ENCODE measurements around the gene ERH. TPM values are rescaled to one million over a fixed set of nuclear protein-coding genes. Genes with fewer than 3 reads are reported as not detected.

The ERH gene
- total and polyA plus RNA-seq, 10 of the 15 experiments (the other 5 are each of a cell fraction or from before 2014, with no cell fraction given) = 255 to 852 (median 382) TPM

DNA sequence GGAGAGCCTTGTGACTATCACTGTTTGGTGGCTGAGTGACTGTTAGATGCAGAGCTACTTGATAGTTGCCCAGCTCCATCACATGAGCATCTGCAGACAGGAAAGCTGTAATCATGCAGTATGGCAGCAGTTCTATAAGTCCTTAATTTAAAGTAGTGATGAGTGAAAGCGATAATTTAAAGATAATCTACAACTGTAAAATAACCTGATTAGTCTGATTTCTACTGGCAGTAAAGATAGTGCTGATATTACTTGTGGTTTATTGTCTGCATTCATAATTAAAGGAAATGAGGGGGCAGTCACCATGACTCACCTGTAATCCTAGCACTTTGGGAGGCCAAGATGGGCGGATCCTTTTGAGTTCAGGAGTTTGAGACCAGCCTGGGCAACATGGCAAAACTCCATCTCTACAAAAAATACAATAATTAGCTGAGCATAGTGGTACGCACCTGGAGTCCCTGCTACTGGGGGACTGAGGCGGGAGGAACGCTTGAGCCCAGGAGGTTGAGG lies 45.3 kb upstream of the ERH start:
- H3K27me3 ChIP-seq (replicated peaks in 1 of 2; ENCODE audit: control insufficient read depth in 2 of 2, insufficient read depth in 2 of 2, low read length in 1 of 2) = no peaks in the 10 kb centered on the region
- no peak overlapping the region for H2AFZ ChIP-seq (ENCODE audit: control insufficient read depth, low read depth, low read length)
- ATAC-seq = no peak
- FAIRE-seq = no peak
- H3K4me1 ChIP-seq (ENCODE audit: control insufficient read depth, insufficient read depth, low read length) = peaks cover 4% of the 10 kb centered on the region; the same call in 1 of the 2 replicates
- intact Hi-C loops (cut with micrococcal nuclease; ENCODE audit: unreplicated experiment) (loop anchor here (2.0 kb wide), 1 partner anchor 43 kb away; no protein-coding TSS in a partner anchor), in situ Hi-C loops (cut with MboI) (no loop called here)
- no peak overlapping the region for H3K4me3 ChIP-seq
- ChIA-PET RAD21 (ENCODE audit: unreplicated experiment) (interaction anchor here (1.7 to 3.1 kb wide), 4 partner anchors 16 to 137 kb away, joined by 4 to 18 read pairs (median 8); partner anchors contain the start of genes ERH and SLC39A9), POLR2A (interaction anchor here (0.6 to 2.9 kb wide), 3 partner anchors 19 to 52 kb away, joined by 3 to 22 read pairs (median 3); partner anchors contain the start of genes ERH and SLC39A9), SMC1A (ENCODE audit: uncharacterized antibody, unreplicated experiment) (interaction anchor here (0.7 to 3.6 kb wide), 8 partner anchors 14 to 184 kb away, joined by 3 to 22 read pairs (median 8); partner anchors contain the start of genes ERH and SLC39A9), CTCF (interaction anchor here (1.1 to 2.3 kb wide), 4 partner anchors 16 to 314 kb away, joined by 3 to 15 read pairs (median 4); no protein-coding TSS in a partner anchor)
- WGBS (ENCODE audit: insufficient coverage, insufficient replicate concordance, low lambda C conversion rate, missing lambda C conversion rate) = 97% methylated on average over 5 of the region's 5 CpGs
- H3K9ac ChIP-seq (ENCODE audit: control insufficient read depth, insufficient read depth, low read length) = no peak overlapping the region
- H3K4me2 ChIP-seq (ENCODE audit: control insufficient read depth, insufficient read depth) = no peak overlapping the region
- BruUV-seq (replicated peaks) = no TSS peak
- no peak for DNase-seq (ENCODE audit: low read depth, low spot score)
- no peaks in the 10 kb centered on the region; the same call in none of the 2 replicates for H3K79me2 ChIP-seq (ENCODE audit: control insufficient read depth, insufficient read depth, low read length)
- H3K27ac ChIP-seq (ENCODE audit: control insufficient read depth, insufficient read depth) = no peak overlapping the region
- H4K20me1 ChIP-seq (ENCODE audit: control insufficient read depth, insufficient read depth) = no peaks in the 10 kb centered on the region
- H3K36me3 ChIP-seq (ENCODE audit: control insufficient read depth in 2 of 2, insufficient read depth in 2 of 2, low read length in 1 of 2) = peaks cover 2 to 14% of the 10 kb centered on the region in 2 experiments
- H3K9me3 ChIP-seq (replicated peaks; ENCODE audit: control insufficient read depth, insufficient read depth, low read length) = no peaks in the 10 kb centered on the region
- TF ChIP-seq SKIL (IDR thresholded peaks at IDR 0.05; ENCODE audit: low read depth, poor library complexity, severe bottlenecking) (no peak), NR2C2 (IDR thresholded peaks at IDR 0.05; ENCODE audit: borderline replicate concordance, control insufficient read depth, insufficient read length, low read depth) (no peak), NFXL1 (IDR thresholded peaks at IDR 0.05; ENCODE audit: borderline replicate concordance) (no peak), KLF5 (IDR thresholded peaks at IDR 0.05; ENCODE audit: partially characterized antibody) (no peak), TCF7 (IDR thresholded peaks at IDR 0.05; ENCODE audit: borderline replicate concordance) (no peak), SIN3A (IDR thresholded peaks at IDR 0.05; ENCODE audit: low read depth, low read length) (no peak), LARP7 (IDR thresholded peaks at IDR 0.05) (no peak), IKZF2 (IDR thresholded peaks at IDR 0.05) (no peak), MEF2A (IDR thresholded peaks at IDR 0.05; ENCODE audit: insufficient read depth, low read depth, low read length) (no peak)
- TF ChIP-seq, protein P1, sequence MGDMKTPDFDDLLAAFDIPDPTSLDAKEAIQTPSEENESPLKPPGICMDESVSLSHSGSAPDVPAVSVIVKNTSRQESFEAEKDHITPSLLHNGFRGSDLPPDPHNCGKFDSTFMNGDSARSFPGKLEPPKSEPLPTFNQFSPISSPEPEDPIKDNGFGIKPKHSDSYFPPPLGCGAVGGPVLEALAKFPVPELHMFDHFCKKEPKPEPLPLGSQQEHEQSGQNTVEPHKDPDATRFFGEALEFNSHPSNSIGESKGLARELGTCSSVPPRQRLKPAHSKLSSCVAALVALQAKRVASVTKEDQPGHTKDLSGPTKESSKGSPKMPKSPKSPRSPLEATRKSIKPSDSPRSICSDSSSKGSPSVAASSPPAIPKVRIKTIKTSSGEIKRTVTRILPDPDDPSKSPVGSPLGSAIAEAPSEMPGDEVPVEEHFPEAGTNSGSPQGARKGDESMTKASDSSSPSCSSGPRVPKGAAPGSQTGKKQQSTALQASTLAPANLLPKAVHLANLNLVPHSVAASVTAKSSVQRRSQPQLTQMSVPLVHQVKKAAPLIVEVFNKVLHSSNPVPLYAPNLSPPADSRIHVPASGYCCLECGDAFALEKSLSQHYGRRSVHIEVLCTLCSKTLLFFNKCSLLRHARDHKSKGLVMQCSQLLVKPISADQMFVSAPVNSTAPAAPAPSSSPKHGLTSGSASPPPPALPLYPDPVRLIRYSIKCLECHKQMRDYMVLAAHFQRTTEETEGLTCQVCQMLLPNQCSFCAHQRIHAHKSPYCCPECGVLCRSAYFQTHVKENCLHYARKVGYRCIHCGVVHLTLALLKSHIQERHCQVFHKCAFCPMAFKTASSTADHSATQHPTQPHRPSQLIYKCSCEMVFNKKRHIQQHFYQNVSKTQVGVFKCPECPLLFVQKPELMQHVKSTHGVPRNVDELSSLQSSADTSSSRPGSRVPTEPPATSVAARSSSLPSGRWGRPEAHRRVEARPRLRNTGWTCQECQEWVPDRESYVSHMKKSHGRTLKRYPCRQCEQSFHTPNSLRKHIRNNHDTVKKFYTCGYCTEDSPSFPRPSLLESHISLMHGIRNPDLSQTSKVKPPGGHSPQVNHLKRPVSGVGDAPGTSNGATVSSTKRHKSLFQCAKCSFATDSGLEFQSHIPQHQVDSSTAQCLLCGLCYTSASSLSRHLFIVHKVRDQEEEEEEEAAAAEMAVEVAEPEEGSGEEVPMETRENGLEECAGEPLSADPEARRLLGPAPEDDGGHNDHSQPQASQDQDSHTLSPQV (IDR thresholded peaks at IDR 0.05) = no peak
